BLaER1 (cell line): ENCODE data around the gene OXER1.

Experiments used
- H3K27ac ChIP-seq: shearing (Covaris generic); formaldehyde crosslinking; 2 replicates; pipeline ENCODE4 v1.8.1; 2022
- H3K27me3 ChIP-seq: shearing (Covaris generic); formaldehyde crosslinking; 2 replicates; pipeline ENCODE4 v1.8.1; 2022
- H3K36me3 ChIP-seq: shearing (Covaris generic); formaldehyde crosslinking; 2 replicates; pipeline ENCODE4 v1.8.1; 2022
- H3K4me1 ChIP-seq: shearing (Covaris generic); formaldehyde crosslinking; 2 replicates; pipeline ENCODE4 v1.8.1; 2022
- H3K4me2 ChIP-seq: shearing (Covaris generic); formaldehyde crosslinking; 2 replicates; pipeline ENCODE4 v1.8.1; 2022
- H3K4me3 ChIP-seq: shearing (Covaris generic); formaldehyde crosslinking; 2 replicates; pipeline ENCODE4 v1.8.1; 2022
- H3K9ac ChIP-seq: shearing (Covaris generic); formaldehyde crosslinking; 2 replicates; pipeline ENCODE4 v1.8.1; 2022
- H3K9me3 ChIP-seq: shearing (Covaris generic); formaldehyde crosslinking; 2 replicates; pipeline ENCODE4 v1.8.1; 2022
- H4K20me1 ChIP-seq: shearing (Covaris generic); formaldehyde crosslinking; 2 replicates; pipeline ENCODE4 v1.8.1; 2022
- Cebpa-rat ChIP-seq: shearing (Covaris generic); IDR thresholded peaks from 2 replicates; pipeline ENCODE4 v1.8.1; 2022

OXER1 gene

DNA sequence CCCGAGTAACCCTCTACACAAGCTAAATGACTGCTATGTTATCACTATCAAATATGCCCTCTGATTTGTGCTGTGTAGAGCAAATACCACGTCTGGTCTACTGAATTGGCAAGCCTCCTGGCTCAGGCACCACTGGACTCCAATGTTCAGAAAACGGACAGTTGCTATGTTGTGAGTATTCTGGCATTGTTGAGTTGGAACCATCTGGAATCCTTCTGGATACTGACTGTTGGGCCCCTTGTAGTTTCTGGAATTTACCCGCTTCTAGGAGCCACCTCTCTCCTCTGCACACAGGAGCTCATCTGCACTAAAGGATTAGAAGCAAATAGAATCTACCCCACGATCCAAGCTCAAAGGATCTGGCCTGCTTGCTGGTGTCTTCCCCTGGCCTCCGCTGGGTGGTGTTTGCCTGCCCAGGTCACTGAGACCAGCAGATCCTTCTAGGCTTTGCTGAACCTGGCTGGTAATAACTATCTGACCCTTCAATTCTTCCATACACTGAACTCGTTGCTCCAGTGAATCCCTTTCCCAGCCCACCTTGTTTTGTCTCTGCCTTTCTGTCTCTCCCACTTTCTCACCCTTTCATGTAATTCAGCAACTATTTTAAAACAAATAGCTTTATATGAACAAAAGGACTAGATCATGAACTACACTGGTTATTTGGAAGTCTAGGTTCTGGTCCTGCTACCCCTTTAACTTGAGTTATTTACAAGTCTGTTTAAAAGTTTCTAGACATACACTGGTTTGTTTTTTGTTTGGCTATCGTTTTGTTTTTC is 30.5 kb upstream of the OXER1 start:
- H3K9me3 ChIP-seq: peaks cover 12% of the 10 kb centered on the region; the same call in 1 of the 2 replicates
- no peak overlapping the region for H3K4me3 ChIP-seq
- no peaks in the 10 kb centered on the region for H3K36me3 ChIP-seq
- peak overlapping the region; percentile 83 for H3K4me2 ChIP-seq
- no peak overlapping the region for H3K27ac ChIP-seq
- no peak for TF ChIP-seq Cebpa-rat
- H3K9ac ChIP-seq: no peak overlapping the region
- H4K20me1 ChIP-seq: no peaks in the 10 kb centered on the region
- peaks cover 49% of the 10 kb centered on the region for H3K27me3 ChIP-seq
- peaks cover 53% of the 10 kb centered on the region for H3K4me1 ChIP-seq

DNA sequence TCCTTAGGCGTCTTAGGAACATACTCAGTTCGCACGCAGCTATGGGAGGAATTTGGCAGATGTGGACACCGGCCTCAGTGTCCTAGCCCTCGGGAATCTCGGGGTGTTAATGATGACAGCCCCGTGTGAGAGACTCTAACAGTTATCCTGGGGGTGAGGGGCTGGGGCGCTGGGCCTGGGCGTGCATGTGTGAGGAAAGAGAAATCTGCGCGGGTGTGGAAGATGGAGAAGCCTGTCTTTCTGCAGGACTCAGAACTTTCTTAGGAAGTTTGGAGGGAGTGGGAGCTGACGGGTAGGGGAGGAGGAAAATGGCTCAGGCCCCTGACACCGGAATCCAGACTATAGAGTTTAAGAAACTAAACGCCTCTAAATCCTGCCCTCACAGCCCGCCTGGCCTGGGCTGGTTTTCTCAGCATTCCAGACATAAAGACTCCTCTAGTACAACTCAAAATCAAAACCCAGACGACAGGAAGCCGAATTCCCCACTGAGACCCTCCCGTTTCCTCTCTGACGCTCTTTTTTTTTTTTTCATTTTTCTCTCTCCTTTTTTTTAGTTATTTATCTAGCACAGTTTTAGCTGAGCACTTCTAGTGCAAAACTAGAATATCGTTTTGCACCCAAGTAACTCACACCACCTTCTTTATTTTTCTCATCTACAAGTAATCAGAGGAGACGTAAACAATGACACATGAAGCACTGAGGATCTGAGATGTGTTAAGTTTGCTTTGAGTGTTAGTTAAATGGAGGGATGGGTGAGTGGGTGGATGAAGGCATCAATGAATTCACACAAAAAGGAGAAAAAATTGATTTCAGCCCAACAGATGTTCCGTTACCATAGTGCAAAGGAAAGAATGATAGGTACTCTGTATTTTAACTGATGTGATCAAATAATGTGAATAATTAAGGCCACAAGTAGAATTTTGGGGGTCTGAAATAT is 29.7 kb upstream of the OXER1 start:
- peaks cover 49% of the 10 kb centered on the region for H3K27me3 ChIP-seq
- no peak for TF ChIP-seq Cebpa-rat
- peaks cover 12% of the 10 kb centered on the region; the same call in 1 of the 2 replicates for H3K9me3 ChIP-seq
- no peak overlapping the region for H3K27ac ChIP-seq
- peaks cover 53% of the 10 kb centered on the region for H3K4me1 ChIP-seq
- peak overlapping the region; percentile 61 for H3K4me3 ChIP-seq
- H3K36me3 ChIP-seq: no peaks in the 10 kb centered on the region
- no peaks in the 10 kb centered on the region for H4K20me1 ChIP-seq
- H3K4me2 ChIP-seq: peak overlapping the region; percentile 83
- H3K9ac ChIP-seq: peak overlapping the region; percentile 9

DNA sequence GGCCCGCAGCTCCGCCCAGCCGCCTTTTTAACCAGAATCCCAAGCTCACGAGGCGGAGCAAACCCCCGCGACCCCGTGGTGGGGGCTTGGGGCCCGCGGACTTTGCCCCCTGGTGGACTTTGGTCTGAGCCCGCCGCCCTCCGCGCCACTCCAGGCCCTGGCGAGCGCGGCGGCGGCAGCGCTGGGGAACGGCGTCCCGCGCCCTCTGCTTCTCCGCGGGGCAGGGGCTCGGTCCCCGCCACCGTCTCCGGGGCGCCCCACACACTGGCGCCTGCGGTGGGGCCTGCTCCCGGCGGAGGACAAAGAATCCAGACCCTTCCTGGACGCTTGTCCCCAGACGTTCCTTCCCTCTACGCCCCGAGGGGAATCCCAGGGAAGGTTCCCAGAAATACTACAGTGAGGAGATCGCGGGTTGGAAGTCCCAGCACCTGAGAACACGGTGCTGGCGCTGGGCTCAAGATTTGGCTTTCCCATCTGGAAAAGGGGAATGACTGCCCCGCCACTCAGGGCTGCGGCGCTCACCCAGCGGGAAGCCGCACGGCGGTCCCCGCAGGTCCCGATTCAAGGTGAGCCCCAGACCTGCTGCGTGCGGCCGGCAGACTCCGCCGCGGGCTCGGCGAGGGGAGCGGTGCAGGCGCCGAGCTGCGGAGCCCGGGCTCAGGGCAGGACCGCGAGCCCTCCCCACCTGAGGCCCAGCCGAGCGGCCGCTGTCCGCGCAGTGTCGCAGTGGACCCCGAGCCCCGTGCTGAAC is 28.8 kb upstream of the OXER1 start, which contains the start of gene HAAO:
HAAO (minus strand) TSS at position 1 of the 751 bp plus-strand sequence. CDS start 47 bp downstream, outside the sequence.
- H3K4me3 ChIP-seq: peak within 1 kb of the TSS; percentile 61

DNA sequence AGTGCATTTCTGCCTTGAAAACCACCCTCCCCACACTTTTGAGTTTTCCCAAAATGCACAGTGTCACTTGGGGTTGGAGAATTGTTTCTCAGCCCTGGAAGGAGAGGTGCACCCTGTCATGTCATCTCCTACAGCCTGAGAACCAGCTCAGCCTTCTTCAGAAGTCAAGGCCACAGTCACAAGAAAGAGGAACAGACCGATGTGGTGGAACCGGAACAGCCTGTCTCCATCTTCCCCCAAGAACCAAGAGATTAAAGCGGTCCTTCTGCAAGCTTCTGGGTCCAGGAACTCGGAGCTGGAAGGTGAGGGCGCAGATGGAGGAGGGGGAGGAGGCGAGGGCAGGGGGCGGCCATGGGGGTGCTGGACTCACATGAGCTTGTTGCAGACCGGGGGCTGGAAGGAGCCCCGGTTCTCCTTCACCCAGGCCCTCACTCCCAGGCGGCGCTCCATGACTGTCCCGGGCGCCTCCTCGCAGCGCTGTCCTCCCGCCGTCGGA is 28.2 kb upstream of the OXER1 start:
- no peaks in the 10 kb centered on the region for H4K20me1 ChIP-seq
- peak overlapping the region; percentile 9 for H3K9ac ChIP-seq
- peak overlapping the region; percentile 83 for H3K4me2 ChIP-seq
- H3K4me1 ChIP-seq: peaks cover 50% of the 10 kb centered on the region
- H3K27ac ChIP-seq: peak overlapping the region; percentile 45; the same call in 1 of the 2 replicates
- peaks cover 12% of the 10 kb centered on the region; the same call in 1 of the 2 replicates for H3K9me3 ChIP-seq
- H3K27me3 ChIP-seq: peaks cover 49% of the 10 kb centered on the region
- H3K36me3 ChIP-seq: no peaks in the 10 kb centered on the region
- TF ChIP-seq Cebpa-rat: no peak
- peak overlapping the region; percentile 61 for H3K4me3 ChIP-seq

More for the DNA sequence above, 28.8 kb upstream of the OXER1 start, which contains the start of gene HAAO:
- Histone ChIP-seq H3K4me1 (peaks cover 53% of the 10 kb centered on the region), H3K27me3 (peaks cover 49% of the 10 kb centered on the region), H3K27ac (peak within 1 kb of the TSS; percentile 45; the same call in 1 of the 2 replicates), H3K9me3 (peaks cover 12% of the 10 kb centered on the region; the same call in 1 of the 2 replicates), H3K36me3 (no peaks in the 10 kb centered on the region), H4K20me1 (no peaks in the 10 kb centered on the region), H3K9ac (peak within 1 kb of the TSS; percentile 9), H3K4me2 (peak within 1 kb of the TSS; percentile 83)
- no peak for TF ChIP-seq Cebpa-rat

DNA sequence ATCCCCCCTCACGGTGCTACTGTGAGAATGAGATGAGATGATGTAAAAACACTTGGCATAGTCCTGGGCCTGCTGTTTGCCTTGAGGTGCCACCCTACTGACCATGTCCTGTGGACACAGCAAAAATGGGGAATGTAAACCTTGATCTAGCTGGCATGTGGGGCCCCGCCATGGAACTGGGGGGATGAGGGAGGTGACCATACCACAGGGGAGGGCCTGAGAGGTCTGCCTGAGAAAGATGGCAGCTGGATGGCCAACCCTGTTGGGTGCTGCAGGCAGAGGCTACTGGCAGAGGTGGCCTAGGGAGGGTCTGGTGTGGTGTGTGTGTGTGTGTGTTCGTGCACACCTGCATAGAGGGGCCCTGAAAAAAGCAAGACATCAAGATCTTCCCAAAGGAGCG is 27.7 kb upstream of the OXER1 start:
- Histone ChIP-seq H3K36me3 (no peaks in the 10 kb centered on the region), H3K9ac (no peak overlapping the region), H3K27ac (no peak overlapping the region), H3K27me3 (peaks cover 49% of the 10 kb centered on the region), H3K9me3 (peaks cover 12% of the 10 kb centered on the region; the same call in 1 of the 2 replicates), H4K20me1 (no peaks in the 10 kb centered on the region), H3K4me1 (peaks cover 45% of the 10 kb centered on the region), H3K4me3 (peak overlapping the region; percentile 61), H3K4me2 (peak overlapping the region; percentile 83)
- TF ChIP-seq Cebpa-rat: no peak

DNA sequence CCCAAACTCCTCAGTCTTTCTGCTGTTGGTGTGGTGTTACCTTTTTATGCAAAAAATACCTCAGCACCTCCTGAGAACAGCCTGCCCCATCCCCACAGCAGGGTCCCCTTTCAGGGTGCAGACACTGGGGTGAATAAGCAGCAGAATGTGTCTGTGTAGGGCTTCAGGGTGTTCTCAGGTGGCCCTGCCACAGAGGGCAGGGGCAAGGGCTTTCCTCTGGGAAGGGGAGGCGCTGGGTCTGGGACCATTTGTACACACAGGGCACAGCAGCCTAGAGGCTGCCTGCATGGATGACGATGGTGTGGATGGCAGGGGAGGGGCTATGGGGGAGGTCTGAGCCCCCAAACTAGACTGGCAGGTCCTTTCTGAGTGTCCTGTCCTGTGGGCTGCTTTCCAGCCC is 25.8 kb upstream of the OXER1 start:
- no peak overlapping the region for H3K27ac ChIP-seq
- no peak overlapping the region for H3K9ac ChIP-seq
- H3K4me1 ChIP-seq: peaks cover 31% of the 10 kb centered on the region
- H3K4me3 ChIP-seq: no peak overlapping the region
- peaks cover 48% of the 10 kb centered on the region for H3K27me3 ChIP-seq
- no peak for TF ChIP-seq Cebpa-rat
- H3K36me3 ChIP-seq: no peaks in the 10 kb centered on the region
- H3K4me2 ChIP-seq: no peak overlapping the region
- H3K9me3 ChIP-seq: peaks cover 12% of the 10 kb centered on the region; the same call in 1 of the 2 replicates
- no peaks in the 10 kb centered on the region for H4K20me1 ChIP-seq

DNA sequence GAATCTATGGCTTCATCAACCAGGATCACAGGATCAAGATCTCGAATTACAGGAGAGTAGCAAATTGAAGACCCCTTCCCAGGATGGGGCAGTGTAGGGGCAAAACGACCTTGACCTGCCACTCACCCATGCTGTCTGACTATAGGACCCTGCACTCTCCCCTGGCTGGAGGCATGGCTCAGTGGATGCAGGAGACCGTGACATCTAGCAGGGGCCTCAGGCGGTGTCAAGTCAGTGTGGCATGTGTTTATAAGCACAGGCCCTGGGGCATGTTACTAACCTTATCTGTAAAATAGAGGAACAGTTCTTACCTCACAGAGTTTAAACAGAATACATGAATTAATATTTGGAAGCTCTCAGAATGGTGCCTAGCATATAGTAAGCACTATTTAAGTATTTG is 24.9 kb upstream of the OXER1 start:
- no peak for TF ChIP-seq Cebpa-rat

DNA sequence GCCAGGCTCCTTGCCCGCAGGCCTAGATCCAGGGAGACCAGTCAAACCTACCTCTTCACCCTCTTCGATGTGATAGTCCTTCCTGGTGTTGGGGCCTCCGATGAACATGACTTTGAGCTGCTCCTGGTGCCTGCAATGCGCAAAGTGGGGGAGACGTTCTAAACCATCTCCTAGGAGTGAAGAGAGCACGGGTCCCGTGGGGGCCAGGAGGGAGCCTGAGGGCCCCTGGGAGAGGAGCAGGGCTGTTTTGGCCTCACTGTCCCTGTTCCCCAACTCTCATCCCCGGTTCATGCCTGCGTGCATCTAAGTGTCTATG is 24.5 kb upstream of the OXER1 start:
- Histone ChIP-seq H3K4me1 (peaks cover 19% of the 10 kb centered on the region), H3K36me3 (no peaks in the 10 kb centered on the region), H3K9ac (no peak overlapping the region), H3K27ac (no peak overlapping the region), H3K4me2 (no peak overlapping the region), H3K4me3 (no peak overlapping the region), H3K9me3 (peaks cover 12% of the 10 kb centered on the region; the same call in 1 of the 2 replicates), H3K27me3 (peaks cover 35% of the 10 kb centered on the region), H4K20me1 (no peaks in the 10 kb centered on the region)
- no peak for TF ChIP-seq Cebpa-rat

More for the DNA sequence above, 24.9 kb upstream of the OXER1 start:
- peaks cover 40% of the 10 kb centered on the region for H3K27me3 ChIP-seq
- H3K36me3 ChIP-seq: no peaks in the 10 kb centered on the region
- peaks cover 24% of the 10 kb centered on the region for H3K4me1 ChIP-seq
- no peak overlapping the region for H3K9ac ChIP-seq
- H3K4me3 ChIP-seq: no peak overlapping the region
- peaks cover 12% of the 10 kb centered on the region; the same call in 1 of the 2 replicates for H3K9me3 ChIP-seq
- H4K20me1 ChIP-seq: no peaks in the 10 kb centered on the region
- no peak overlapping the region for H3K27ac ChIP-seq
- H3K4me2 ChIP-seq: no peak overlapping the region
